EH (cell line): Measurements from ENCODE around the gene PITPNC1.
A peak's percentile ranks its signal among the peaks of the same experiment; 100 is the strongest.
"Not testable (repeated sequence)": the region's sequence is repeated elsewhere in the genome, so short reads cannot be mapped to it uniquely, and the experiment has no call there.

Experiments used
- DNase-seq: peaks from one replicate; pipeline ENCODE4 v3.0.0-alpha.2; 2015; ENCODE audit warnings: low read depth

Gene PITPNC1

DNA sequence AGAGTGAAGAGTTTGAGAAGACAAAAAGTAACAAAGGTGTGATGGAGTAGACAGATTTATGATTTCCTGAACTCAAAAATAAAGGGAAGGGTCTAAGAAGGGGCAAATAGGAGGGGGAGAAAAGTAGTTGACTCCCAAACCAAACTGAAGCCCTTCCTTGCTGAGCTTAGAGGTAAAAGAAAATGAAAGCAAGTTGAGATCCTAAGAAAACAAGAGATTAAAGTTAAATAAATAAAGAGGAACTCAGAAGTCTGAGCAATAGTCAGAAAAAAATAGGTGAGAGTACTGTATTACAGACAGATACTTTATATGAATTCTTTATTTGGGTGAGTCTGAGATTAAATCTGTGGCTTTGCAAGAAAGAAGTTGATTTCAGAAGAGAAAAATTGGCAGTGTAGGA, 7.4 kb upstream of the PITPNC1 start:
- peak; percentile 6 for DNase-seq

DNA sequence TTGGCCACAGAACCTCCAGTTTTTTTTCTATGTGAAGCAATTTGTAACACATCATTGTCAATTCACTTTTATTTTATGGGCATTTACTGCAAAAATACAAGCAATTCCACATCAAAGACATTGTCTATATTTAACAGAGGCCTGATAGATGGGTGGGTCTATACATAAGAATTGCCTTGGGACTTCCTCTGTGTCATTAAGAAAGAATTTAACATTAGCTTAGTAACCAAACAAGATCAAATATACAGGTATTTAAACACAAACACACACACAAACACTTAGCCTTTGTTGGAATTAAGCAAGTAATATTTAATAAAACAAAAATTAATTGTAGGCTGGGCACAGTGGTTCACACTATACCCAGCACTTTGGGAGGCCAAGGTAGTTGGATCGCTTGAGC, 4.3 kb upstream of the PITPNC1 start:
- DNase-seq, result no peak

DNA sequence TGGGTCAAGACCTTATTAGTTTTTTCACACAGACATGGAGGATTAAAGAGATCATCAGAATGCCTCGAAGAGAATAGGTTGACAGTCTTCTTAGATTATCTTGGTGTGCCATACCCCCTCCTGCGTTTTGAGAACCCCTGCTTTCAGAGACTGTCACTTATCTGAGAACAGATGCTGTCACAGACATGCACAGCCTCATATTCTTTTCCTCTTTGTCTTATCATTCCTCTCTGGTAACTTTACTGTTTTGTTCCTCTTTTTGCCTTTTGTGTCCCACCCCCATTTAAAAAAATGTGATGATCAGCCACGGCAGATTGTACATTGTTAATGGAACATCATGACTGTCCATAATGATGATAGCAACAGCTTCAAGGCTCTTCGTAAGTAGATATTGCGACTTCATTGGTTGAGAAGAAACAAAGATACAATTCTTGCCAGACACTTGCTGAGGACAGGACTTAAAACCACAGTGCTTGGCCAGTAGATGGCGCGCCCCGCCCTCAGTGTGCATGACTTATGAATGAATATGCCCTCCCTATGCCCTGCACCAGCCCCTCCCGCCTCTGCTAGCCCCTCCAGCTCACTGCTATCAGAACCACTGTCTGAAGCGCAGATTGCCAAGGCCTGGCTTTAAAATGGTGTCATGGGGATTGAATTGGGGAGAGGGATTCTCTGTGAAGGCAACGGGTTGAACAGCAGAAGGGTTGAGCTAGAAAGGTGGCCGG, 2.6 kb upstream of the PITPNC1 start:
- DNase-seq, result peak; percentile 85

DNA sequence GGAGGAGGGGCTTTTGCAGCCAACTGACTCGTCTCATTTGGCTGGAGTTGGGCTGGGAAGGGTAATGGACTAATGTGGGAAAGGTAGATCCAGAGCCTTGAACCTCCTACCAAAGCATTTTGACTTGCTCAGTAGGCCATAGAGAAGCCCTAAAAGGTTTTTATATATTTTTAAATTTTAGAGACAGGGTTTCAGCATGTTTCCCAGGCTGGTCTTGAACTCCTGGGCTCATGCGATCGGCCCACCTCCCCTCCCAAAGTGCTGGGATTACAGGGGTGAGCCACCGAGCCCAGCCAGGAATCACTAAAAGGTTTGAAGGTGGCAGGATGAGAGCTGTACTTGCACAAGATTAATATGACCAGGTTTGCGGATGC, 2.0 kb upstream of the PITPNC1 start:
- no peak for DNase-seq

DNA sequence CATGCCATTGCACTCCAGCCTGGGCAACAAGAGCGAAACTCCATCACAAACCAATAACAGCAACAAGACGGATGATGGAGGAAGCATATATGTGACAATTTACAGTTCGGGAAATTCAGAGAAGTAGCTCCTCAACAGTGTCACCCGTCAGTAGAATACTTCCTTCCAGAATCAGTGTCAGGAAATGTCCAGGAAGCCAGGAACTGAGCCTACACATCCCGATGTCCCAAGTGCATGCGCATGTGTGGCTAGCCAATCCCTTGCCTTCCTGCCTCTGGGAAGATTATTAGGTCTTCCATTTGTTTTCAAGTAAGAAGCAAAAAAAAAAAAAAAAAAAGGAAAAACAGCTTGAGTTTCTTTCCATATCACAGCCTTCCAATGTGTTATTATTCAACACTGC, 1.4 kb upstream of the PITPNC1 start:
- peak; percentile 26 for DNase-seq

DNA sequence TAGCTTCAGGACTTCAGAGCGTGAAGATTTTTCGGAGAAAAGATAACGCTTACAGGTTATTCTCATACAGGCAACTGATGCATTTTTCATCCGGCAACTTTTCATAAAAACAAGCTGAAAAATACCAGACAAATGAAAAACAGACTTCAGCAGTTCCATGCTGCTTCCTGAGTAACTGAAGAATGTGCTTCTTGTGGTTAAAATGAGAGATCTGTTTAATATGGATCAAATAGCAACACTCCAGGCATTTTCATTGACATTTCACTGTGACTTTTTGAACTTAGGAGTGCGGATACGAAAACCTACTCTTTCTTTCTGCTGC, 705 bp upstream of the PITPNC1 start:
- peak; percentile 85 for DNase-seq

DNA sequence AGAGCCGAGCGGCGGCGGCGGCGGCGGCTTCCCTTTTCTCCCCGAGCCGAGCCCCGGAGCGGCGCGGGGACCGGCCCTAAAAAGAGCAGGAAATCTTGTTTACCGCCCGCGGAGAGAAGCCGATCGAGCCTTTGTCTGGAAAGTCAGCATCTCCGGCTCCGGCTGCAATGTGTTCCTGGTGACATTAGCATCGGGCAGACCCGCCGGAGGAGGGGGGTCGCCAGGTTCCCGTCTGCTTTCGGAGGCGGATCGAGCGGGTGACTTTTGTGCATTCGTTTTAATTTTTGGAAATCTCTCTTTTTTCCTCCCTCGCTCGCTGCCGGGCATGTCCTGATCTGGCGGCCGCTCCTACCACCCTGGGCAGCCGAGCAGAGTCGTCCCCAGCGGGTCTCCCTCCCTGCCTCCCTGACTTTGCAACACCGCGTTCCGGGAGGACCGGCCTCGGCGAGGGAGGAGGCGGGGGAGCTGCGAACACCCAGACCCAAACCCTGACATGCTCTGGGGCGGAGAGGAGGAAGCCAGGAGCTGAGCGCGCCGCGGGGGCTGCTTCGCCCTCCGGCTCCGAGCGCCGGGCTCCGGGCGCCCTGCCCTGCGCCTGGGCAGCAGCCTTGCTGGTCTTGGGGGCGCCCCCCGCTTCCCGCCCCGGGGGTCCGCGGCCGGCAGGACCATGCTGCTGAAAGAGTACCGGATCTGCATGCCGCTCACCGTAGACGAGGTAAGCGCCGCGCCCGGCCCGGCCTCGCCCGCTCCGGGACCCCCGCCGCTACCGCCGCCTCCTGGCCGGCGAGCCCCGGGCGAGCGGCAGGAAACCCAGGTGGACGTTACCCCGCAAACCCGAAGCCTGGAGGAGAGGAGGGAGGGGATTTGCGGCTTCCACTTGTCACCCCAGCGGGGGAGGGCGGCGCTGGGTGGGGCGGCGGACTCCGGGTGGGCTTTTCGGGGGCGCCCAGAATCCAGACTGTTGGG, 690 bp downstream of the PITPNC1 start:
- peak; percentile 58 for DNase-seq

DNA sequence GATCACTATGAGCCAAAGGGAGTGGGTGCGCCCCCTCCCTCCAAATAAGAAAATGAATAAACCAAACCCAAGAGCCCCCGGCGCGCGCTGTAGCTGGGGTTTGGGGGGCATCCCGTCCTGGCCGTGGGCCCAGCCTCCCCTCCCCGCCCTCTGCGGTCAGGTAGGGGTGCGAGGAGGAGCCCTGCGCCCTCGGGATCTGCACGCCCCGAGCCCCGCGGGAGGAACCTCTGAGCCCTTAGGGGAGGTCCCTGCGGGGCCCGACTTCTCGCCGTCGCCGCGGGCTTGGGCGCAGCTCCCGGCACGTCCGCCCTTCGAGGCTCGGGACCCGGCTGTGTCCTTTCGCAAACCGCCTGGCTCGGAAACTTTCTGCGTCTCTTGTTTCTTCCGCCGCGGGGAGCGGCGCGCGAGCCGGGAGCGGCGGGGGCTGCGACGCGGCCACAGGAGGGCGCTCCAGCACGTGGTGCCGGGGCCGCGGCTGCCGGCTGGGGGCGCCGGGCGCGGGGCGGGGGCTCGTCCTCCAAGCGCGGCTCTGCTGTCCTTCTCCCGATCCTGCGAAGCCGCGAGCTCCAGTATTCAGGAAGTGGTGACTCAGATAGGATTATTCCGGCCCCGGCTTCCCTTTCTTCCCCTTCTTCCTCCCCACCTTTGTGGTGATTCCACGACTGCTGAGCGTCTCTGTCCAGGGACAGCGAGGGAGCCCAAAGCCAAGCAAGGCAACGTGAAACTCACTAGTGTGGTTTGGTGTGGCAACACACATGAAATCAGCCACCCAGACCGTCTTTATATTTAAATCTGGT, 1.6 kb downstream of the PITPNC1 start:
- peak; percentile 84 for DNase-seq

DNA sequence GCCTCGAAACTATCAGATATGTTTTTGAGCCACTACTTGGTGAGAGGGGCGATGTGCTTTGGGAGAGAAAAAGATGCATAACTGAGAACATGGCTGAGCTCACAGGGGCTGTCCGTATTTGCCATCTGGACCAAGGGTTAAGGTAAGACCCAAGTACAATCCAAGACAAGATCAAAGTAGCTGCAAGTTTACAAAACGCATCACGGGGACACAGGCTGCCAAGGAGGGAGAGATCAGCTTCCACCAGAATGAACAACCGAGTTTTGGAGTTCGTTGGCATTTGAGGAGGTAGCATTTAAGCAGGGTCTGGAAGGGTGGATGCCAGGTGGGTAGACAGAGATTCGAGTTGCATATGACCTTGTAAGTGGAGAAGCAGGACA, 2.2 kb downstream of the PITPNC1 start:
- no peak for DNase-seq

DNA sequence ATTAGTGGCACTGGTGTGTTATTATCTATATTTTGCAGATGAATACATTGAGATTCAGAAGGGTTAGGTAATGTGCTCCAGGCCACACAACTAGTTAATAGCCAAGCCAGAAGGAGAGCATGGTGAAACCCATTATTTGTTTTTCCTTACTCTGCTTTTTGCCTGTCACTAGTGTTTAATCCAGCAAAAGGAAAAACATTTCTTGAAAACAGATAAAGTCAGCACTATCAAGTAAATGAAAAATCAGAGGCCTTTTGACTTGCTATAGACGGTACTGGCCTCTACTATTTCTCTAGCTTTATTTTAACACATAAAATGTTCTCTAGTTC, 4.8 kb downstream of the PITPNC1 start:
- no peak for DNase-seq

DNA sequence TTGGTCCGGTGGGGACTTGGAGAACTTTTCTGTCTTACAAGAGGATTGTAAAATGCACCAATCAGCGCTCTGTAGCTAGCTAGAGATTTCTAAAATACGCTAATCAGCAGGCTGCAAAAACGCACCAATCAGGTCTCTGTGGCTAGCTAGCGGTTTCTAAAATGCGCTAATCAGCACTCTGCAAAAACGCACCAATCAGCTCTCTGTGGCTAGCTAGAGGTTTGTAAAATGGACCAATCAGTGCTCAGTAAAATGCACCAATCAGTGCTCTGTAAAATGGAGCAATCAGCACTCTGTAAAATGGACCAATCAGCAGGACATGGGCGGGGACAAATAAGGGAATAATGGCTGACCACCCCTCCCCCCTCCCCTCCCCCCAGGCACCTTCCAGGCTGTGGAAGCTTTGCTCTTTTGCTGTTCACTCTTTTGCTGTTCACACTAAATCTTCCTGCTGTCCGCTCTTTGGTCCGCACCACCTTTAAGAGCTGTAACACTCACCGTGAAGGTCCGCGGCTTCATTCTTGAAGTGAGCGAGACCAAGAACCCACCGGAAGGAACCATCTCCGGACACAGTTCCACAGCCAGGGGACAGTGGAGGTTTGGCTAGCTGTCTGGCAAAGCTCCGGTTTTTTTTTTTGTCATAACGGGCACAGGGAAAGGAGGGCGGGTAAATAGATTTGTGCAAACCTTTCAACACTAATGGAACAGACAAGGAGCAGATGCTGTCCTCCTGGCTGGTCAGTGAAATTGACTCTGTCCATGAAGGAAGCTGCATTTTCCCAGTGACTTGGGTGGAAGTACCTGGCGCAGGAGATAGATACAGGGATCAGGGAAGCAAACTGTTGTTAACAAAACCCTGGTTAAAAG, 8.3 kb downstream of the PITPNC1 start:
- no peak for DNase-seq

DNA sequence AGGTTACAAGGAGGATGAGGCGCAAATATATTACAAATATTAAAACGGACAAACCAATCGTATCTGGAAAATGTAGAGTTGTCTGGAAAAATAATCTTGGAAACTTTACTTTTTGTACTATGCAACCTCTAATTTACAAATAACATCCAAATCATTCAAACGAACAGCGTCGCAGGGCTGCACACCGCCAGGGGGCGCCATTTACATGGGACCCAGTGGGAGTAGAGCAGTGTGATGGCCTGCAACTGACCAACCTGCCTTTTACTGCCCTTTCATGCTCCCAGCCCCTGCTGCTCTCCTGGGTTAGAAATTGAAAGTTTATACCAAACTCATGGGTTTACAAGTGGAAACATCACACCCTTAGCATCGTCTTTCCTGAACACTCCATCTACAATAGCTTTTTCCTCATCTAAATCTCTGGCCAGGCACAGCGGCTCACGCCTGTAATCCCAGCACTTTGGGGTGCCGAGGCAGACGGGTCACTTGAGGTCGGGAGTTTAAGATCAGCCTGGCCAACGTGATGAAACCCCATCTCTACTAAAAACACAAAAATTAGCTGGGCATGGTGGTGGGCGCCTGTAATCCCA, 10.0 kb downstream of the PITPNC1 start:
- DNase-seq, result peak; percentile 62

DNA sequence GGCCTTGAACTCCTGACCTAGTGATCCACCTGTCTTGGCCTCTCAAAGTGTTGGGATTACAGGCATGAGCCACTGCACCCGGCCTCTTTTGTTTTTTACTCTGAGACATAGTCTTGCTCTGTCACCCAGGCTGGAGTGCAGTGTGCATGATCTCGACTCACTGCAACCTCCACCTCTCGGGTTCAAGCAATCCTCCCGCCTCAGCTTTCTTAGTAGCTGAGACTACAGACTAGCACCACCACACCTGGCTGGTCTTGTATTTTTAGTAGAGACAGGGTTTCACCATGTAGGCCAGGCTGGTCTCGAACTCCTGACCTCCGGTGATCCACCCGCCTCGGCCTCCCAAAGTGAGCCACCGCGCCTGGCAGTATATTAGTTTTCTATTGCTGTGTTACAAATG, 11.5 kb downstream of the PITPNC1 start:
- not testable (repeated sequence) for DNase-seq

DNA sequence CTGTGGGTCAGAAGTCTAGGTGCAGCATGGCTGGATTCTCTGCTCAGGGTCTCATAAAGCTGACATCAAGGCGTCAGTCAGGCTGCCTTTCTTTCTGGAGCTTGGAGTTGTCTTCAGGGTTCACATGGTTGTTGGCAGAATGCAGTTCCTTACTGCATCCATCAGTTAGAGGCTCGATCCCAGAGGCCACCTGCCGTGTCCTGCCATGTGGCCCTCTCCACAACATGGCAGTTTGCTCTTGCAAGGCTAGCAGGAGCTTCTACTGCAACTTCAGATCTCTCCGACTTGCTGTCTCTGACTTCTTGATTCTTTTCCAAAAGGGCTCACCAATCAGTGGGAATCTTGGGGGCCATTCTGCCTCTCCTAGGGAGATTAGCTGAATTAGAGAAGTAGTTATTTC, 11.9 kb downstream of the PITPNC1 start:
- DNase-seq, result no peak

DNA sequence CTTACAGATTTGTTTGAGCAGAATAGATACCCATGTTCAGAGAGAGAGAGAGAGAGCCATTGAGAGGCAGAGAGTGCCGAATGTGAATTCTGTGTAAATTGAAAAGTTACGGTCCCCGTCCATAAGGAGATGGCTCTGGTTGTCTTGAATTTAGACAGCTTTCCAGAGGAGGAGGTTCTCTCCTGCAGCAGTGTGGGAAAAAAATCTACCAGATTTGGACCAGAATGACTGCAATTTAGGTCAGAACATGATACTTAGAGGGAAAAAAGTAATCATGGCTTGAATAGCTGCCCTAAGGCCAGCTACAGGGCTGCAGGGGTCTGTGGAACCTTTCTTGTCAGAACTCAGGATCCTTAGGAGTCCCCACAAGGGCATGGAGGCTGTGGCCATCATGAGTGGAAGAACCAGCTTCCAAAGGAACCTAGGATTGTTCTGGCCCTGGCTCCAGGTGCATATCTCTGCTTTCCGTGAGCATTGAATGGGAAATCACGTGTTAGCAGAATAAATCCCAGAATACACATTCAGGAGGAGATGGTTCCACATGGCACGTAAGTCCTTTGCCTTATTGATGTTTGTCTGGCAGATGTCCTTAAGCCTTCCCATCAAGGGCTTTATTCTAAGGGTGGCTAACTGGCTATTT, 13.0 kb downstream of the PITPNC1 start:
- no peak for DNase-seq

DNA sequence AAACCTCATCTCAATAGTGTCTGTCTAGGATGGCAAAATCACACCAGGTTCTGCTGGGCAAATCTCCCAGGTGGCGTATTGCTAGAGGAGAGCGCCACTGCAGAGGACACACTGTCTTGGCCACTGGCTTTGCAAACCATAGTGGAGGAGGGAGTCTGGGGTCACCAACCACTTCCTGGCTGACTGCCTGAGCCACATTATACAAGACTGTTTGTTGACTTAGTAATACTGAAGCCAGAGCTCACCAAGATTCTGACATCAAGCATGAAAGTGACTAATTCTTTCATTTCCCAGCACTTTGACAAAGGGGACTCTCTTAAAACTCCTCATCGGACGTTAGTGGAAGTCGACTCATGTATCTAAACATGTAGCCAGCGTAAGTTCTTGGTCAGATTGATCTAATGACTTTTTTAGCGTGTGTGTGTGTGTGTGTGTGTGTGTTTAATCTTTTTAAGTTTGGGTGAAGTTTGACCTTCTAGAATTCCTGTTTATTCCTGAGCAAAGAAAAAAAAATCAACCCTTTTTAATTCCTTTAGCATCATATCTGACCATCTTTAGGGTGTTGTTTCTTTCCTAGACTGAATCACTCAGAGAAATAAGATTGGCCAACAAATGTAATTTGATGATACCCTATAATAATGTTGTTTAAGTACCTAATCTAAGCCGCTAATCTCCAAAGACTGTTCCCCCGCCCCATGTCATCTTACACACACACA, 13.7 kb downstream of the PITPNC1 start:
- peak; percentile 97 for DNase-seq

DNA sequence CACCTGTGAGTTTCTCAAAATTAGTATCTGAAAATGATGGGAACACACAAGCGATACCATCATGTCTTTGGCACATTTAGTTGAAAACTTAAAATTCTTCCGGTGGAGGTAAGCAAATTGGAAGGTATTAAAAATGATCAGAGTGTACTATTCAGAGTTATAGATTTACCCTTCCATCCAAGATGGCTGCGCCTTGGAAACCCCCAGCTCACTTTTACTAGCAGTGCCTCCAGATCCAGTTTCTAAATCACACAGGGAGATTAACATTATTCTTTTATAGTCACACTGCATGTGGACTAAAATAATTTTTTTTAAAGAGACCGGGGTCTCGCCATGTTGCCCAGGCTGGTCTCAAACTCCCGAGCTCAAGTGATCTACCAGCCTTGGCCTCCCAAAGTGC, 15.0 kb downstream of the PITPNC1 start:
- DNase-seq, result no peak

DNA sequence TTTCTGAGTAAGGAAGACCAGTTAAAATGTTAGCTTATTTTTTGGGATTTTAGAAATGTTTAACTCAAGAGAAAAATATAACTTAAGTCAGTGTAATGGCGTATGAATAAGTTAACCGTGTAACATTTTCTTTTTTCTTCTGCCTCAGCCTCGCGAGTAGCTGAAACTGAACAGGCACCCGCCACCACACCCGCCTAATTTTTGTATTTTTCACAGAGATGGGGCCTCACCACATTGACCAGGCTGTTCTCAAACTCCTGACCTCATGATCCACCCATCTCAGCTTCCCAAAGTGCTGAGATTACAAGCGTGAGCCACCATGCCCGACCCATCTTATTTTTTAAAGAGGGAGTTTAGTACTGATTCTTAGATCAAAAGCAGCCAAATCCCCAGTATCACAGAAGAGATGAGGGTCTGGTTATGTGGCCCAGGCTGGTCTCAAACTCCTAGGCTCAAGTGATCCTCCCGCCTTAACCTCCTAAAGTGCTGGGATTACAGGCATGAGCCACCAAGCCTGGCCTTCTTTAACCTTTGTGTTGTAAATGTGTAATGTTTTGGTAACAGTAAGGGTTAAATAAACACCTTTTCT, 16.8 kb downstream of the PITPNC1 start:
- no peak for DNase-seq

DNA sequence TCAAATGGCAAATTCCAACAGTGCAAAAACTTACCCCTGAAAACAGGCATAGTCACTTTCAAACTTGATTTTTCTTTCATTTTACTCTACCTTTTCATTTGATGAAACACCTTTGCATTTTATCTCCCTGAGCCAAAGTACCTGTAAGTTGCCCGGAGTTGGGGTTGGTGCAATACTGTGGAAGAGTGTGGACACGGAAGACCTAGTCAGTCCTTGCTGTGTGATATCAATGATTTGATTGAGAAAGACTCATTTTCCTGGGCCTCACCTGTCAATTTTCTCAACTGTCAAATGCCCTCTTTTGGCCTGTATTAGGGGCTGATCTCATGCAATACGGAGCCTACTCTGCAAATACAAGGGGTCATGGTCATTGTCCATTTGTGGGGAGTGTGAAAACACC, 22.6 kb downstream of the PITPNC1 start:
- DNase-seq, result no peak

DNA sequence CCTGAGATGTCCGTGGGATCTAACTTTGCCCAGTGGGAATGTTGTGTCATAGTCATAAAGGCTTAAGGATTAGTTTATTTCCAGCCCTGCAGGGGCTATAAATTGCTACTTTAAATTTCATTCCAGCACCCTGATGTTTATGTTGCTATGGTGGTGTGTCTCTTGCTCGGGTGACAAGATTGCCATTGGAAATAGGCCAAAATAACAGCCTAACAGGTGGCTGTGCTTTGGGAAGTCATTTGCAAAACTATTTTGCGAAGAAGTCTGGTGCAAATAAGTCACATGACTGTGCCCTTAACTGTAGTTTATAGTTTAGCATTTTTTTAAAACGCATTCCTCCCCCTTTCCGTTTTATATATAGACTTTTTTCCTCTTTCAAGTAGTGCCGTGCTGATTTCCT, 23.1 kb downstream of the PITPNC1 start:
- peak; percentile 38 for DNase-seq
